Measurements from ENCODE around the gene JMY.
"Not testable (repeated sequence)": the region's sequence is repeated elsewhere in the genome, so short reads cannot be mapped to it uniquely, and the experiment has no call there.

The JMY gene

DNA sequence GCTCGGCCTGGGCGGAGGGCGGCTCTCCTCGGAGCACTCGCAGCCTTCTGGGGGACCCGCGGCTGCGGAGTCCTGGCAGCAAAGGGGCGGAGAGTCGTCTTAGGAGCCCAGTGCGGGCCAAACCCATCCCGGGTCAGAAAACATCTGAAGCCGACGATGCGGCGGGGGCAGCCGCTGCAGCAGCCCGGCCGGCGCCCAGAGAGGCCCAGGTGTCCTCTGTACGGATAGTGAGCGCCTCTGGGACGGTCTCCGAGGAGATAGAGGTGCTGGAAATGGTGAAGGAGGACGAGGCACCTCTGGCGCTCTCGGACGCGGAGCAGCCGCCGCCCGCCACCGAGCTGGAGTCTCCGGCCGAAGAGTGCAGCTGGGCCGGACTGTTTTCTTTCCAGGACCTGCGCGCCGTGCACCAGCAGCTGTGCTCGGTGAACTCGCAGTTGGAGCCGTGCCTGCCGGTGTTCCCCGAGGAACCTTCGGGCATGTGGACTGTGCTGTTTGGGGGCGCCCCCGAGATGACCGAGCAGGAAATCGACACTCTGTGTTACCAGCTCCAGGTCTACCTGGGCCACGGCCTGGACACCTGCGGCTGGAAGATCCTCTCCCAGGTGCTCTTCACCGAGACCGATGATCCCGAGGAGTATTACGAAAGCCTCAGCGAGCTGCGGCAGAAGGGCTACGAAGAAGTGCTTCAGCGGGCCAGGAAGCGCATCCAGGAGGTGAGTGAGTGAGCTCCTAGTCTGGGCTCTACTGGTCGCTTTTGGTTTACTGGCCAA lies 1.2 kb downstream of the JMY start:
- DNase-seq (ENCODE audit: low read depth in 2 of 2): no peak

DNA sequence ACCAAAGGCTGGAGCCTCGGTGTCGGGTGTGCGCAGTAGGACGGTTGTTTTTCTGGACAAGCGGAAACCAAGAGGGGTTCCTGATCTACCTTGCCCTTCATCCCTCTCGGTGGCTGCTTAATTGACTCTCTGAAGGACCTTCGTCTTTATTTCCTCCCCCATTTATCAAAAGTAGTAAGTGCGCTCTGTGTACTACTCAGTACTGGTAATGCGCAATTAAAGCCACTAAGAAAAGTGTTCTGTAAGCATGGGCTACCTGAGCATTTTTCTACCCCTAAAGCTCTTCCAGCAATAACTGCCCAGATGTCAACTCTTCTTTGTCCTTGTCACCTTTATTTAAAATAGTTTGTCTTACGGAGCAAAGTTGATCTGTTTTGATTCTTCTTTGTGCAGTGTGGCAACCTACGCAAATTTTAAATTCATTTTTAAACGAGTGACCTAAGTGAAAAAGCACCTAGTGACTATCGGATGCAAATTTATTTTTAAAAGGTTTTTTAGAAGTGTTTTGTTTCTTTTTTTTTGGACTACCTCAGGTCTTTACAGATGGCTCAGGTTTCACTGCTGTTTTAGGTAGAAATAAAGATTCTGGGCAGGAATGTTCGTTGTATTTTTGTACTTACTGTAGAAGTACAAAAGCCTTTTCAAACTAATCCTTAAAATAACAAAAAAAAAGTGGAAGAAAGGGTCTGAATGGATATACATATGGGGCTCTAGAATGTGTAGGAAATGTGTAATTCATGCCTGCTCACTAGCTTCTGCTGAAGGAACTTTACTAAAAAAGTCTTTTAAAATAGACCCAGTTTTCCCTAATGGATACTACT lies 2.0 kb downstream of the JMY start:
- no peak for DNase-seq (ENCODE audit: low read depth in 2 of 2)

DNA sequence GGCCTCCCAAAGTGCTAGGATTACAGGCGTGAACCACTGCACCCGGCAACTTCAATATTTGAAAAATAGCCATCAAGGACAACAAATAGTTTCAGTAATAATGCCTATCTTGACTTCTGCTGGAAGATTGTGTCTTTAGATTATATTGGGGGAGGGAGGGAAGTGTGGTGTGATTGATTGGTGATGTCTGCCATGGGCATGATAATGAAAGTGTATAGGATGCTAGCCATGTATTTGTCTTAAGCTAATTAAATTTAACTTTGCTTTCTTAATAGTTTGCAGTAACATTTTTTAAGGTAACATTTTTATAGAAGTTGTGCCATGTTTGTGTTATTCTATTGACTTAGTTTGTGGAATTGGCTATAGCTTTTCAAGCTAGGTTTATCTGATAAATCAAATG lies 4.6 kb downstream of the JMY start:
- DNase-seq (ENCODE audit: low read depth in 2 of 2): no peak

DNA sequence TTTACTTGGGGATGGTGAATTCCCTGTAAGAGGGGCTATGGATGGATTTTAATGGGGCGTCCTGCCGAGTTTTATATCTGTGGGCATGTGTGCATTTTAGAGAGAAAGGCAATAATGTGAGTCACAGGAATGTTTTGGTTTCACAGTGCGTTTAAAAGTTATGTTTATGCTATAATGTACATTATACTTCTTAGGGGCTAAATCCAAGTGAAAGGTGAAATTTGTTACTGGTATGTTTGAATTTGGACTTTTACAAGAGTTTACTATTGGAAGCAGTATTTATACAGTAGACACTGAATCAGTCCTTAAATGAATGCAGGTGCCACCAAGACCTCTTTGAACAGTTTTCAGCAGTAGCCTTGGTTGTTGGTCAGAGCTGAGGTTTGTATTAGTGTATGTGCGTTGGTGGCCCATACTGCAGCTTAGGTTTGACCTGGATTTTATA lies 5.6 kb downstream of the JMY start:
- no peak for DNase-seq (ENCODE audit: low read depth in 2 of 2)

DNA sequence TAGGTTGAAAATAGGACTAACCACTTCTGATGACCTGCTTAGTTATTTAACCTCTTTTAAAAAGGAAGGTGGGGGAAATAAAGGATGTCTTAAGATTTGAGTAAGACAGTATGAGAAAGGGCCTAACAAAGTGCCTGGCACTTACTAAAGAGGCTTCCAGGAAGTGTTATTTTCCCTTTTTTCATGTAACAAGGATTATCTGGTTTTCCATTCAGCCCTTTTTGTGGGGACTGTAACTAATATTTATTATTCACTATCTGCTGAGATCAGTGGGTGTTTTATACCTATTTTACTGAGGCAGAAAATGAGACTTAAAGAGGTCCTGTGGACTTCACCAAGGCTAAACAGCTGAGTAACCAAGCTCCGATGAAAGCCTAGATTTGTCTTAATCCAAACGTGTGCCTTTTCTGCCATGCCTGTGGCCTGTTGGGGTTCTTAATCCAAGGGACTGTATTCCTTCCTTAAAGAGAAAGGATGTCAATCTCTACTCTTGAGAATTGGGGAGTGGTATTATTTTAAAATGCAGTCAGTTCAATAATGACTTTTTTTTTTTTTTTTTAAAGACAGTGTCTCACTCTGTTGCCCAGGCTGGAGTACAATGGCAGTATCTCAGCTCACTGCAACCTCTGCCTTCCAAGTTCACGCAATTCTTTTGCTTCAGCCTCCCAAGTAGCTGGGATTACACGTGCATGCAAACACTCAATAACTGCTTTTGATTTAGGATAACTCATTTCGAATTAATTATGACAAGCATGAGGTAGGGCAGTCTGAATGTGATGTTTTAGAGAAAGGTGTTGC lies 6.5 kb downstream of the JMY start:
- no peak for DNase-seq (ENCODE audit: low read depth in 2 of 2)

DNA sequence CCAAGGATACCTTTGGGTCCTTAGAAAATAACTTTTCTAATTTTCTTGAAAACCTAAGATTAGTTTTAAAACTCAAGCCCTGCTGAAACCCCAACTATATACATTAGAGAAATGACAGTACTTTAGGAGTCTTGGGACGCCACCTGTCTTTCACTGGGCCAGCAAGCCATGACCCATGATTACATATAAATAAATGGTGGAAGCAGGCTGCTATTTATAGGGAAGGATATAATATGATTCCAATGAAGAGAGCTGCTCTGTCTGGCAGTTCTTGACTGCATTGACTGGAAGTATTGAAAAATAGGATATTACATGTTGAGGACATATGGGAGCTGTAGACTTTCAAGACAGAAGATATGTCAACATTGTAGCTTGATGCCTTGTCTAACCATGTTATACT lies 7.3 kb downstream of the JMY start:
- DNase-seq (ENCODE audit: low read depth in 2 of 2): no peak

DNA sequence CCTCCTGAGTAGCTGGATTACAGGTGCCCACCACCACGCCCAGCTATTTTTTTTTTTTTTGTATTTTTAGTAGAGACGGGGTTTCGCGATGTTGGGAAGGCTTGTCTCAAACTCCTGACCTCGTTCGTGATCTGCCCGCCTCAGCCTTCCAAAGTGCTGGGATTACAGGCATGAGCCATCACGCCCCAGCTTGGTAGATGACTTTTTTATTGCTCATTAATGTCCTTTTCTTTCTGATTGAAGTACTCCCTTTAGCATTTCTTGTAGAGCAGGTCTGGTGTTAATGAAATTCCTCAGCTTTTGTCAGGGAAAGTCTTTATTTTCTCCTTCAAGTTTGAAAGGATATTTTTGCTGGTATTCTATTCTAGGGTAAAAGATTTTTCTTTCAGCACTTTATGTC lies 18.1 kb downstream of the JMY start:
- DNase-seq (ENCODE audit: low read depth in 2 of 2): not testable (repeated sequence)

DNA sequence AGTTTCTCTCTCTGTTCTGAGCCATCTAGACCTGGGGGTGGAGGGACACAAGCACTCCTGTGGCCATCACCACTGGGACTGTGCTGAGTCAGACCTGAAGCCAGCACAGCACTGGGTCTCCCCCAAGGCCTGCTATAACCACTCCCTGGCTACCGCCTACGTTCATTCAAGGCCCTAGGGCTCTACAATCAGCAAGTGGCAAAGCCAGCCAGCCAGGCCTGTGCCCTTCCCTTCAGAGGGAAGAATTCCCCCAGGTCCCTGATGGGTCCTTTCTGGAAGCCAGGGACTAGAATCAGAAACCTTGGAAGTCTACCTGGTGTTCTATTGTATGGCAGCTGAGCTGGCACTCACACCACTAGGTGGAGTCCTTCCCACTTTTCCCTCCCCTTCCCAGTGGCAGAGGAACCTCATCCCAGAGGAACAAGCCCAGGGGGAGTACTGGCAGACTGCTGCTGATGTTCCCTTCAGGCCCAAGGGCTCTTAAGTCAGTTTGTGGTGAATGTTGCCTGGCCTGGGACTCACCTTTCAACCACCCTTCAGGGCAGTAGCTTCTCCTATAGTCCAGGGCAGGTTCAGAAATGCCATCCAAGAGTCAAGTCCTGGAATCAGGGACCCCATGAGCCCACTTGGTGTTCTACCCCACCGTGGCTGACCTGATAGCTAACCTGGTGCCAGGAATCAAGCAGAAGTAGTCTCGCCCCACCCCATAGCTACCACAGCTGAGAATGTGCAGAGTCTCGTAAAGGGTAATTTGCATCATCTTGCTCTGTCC lies 20.0 kb downstream of the JMY start:
- peak in 1 of 2 experiments; percentile 20 for DNase-seq (ENCODE audit: low read depth in 2 of 2)

DNA sequence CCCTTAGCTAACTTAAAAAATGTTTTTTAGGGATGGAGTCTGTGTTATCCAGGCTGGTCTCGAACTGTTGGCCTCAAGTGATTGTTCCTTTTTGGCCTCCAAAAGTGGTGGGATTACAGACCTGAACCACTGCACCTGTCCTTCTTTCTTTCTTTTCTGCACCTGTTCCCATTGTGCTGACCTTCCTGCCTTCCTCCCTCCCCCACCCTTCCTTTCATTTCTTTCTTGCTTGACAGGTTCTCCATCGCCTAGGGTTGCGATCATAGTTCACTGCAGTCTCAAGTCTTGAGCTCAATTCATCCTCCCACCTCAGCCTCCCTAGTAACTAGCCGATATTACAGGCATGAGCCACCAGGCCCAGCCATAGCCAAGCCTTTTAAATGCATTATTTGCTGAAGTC lies 20.6 kb downstream of the JMY start:
- DNase-seq (ENCODE audit: low read depth in 2 of 2): no peak

DNA sequence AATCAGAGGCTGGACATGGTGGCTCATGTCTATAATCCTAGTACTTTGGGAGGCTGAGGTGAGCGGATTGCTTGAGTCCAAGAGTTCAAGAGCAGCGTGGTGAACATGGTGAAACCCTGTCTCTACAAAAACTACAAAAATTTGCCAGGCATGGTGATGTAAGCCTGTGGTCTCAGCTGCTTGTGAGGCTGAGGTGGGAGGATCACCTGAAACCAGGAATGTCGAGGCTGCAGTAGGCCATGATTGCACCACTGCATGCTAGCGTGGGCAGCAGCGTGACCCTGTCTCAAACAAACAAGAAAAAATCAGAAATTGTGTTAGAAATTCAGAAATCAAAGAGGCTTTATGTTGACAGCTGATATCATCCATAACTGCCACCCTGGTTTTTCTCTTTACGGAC lies 21.4 kb downstream of the JMY start:
- DNase-seq (ENCODE audit: low read depth in 2 of 2): no peak

DNA sequence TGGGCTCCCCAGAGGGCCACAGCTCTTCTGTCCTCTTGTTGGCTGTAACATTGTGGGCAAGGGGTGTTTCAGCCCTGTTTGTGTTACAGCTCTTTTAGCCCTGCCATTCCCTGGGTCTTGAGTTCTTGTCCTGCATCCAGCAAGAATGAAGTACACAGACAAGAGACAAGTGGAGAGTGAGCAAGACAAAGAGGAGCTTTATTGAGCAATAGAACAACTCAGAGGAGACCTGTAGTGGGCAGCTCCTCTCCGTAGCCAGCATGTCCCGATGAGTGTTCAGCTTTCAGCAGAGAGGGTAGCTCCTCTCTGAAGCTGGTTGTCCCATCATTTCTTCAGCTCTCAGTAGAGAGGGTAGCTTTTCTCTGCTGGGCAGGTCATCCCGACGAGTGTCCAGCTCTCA lies 22.9 kb downstream of the JMY start:
- no peak for DNase-seq (ENCODE audit: low read depth in 2 of 2)

DNA sequence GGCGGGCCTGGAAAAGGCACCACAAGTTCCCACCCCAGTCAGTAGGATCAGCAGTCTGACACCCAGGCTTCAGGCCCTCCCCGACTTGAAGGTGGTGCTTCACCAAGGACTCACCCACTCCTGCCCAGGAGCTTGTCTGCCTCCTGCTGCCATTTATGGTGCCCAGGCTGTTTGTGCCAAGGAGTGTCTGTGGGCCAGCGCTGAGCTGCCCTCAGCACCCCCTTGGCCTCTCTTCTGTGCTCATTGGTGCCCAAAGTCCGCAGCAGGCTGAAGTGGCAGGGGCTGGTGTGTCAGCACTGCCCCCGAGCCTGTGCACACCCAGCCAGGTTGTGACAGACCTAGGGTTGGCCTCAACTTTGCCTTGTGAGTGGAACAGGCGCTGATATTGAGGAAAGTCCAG lies 23.5 kb downstream of the JMY start:
- DNase-seq (ENCODE audit: low read depth in 2 of 2): no peak

DNA sequence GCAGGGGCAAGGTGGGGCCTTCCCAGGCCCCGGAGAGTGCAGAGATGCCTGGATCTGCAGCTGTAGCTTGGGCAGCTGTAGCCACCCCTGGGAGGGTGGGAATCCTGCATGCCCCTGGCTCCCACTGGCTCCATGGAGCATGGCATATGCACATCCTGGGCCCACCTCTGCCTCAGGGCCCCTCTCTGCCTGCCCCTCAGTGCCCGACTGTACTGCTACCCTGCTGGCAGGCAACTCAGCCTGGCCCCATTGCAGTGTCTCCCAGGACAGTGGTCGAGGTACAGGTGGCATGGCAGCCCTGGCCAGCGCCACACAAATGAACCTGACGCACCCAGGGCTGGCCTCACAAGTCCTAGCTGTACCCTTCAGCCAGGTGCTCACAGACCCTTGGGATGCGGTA lies 23.9 kb downstream of the JMY start:
- DNase-seq (ENCODE audit: low read depth in 2 of 2): no peak

DNA sequence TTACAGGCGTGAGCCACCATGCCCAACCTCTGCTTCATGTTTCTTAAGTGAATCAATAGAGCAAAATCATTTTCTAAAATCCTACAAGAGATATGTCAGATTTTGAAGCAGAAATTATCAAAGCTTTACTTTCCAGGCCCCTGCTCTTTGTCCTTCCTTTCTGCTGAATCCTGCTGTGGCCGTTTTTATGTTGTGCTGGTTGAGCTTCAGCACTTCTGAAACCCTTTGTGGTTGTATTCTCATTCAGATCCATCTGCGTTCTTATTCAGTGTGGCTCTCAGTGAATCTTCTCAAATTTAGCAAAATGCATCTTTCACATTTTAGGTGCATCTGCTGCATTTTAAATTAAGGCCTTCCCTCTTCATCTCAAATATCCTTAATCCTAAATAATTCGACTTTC lies 26.0 kb downstream of the JMY start:
- DNase-seq (ENCODE audit: low read depth in 2 of 2): no peak

DNA sequence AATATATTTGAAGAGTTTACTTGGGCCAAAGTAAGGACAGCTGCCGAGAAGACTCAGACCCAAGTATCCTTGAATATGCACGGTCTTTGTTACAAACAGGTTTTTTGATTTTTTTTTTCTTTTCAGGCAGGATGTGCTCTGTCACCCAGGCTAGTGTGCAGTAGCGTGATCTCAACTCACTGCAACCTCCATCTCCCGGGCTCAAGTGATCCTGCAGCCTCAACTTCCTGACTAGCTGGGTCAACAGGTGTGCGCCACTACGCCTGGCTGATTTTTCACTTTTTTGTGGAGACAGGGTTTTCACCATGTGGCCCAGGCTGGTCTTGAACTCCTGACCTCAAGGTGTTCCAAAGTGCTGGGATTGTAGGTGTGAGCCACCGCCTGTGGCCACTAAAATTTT lies 27.4 kb downstream of the JMY start:
- no peak for DNase-seq (ENCODE audit: low read depth in 2 of 2)

DNA sequence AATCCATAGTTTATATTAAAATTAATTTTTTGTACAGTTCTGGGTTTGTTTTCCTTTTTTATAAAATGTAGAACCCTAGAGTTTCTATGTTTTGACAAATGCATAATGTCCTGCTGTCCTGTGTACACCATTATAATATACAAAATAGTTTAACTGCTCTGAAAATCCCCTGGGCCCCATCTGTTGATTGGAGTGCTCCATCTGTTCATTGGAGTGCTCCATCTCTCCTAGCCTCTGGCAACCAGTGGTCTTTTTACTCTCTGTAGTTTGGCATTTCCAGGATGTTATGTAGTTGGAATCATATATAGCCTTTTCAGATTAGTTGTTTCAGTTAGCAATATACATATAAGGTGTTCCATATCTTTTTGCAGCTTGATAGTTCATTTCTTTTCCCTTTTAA lies 31.2 kb downstream of the JMY start:
- DNase-seq (ENCODE audit: low read depth in 2 of 2): no peak

DNA sequence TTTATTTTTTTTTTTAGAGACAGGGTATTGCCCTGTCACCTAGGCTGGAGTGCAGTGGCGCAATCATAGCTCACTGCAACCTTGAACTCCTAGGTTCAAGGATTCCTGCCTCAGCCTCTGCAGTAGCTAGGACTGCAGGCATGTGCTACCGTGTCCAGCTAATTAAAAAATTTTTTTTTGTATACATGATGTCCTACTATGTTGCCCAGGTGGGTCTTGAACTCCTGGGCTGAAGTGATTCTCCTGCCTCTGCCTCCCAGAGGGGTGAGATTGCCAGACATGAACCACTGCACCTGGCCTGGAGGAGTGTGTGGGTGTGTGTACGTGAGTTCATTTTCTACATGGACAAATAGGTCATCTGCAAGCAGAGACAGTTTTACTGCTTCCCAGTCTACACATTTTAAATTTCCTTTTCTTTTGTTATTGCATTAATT lies 33.8 kb downstream of the JMY start:
- no peak for DNase-seq (ENCODE audit: low read depth in 2 of 2)

DNA sequence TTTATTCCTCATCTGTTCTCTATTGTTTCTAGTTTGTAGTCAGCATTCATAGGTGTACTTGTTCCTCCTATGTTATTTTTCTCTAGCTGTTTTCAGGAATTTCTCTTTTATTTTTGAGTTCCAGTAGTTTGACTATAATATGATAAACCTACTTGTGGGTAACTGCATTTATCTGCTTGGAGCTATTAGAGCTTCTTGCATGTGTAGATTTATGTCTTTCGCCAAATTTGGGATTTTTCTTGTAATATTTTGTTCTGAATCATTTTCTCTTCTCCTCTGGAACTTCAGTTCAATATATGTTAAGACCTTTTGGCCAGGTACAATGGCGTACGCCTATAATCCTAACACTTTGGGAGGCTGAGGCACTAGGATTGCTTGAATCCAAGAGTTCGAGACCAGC lies 37.4 kb downstream of the JMY start:
- no peak for DNase-seq (ENCODE audit: low read depth in 2 of 2)

DNA sequence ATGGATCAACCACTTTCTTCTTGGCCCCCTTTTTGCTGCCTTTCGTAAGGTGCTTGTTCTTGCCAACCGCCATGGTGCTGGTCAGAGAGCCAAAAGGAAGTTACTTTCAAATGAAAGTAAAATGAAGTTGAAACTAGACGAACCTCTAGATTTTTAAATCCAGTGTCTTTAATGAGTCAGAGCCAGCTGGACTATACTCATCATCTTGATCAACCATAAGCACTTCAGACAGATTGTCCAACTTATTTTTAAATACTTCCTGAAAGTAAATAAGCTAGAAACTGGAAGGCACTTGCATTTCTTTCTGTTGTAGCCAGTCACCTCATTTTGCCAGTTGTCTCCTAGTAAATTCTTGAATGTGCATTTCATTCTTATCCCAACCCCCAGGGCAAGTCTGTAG lies 48.9 kb downstream of the JMY start:
- DNase-seq (ENCODE audit: low read depth in 2 of 2): no peak

DNA sequence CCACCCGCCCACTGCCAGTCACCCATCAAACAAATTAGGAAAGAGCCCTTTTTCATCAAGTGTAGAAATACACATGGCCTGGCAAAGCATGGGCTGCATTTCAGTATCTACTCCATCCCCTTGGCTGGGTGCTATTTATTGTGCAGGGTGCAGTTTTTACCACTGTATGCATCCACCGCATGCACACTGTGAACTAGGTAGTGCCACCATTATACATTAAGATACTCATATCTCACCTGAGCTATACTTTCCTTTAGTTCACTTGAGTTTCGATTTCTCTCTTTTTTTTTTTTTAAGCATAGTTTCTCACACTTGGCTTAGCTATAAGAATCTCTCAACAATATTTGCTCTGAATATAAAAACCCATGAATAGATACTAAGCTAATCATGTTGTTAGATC lies 49.4 kb downstream of the JMY start:
- no peak for DNase-seq (ENCODE audit: low read depth in 2 of 2)

DNA sequence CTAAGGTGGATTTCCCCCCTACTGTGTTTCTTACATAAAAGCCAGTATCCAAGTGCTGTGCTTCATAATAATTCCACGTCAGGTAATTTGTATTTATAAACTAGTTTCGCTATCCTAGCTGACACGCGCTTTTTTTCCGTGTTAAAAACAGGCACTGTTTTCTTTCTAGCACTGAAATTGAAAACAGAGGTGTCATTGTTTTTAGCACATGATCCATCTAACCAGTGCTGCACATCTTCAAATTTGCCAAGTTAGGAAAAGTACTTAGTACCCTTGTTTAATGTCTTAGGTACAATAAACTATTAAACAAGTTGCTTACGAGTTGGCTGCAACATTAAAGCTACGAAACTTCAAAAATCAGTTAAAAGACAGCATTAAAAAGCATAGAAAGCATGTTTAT lies 49.9 kb downstream of the JMY start:
- no peak for DNase-seq (ENCODE audit: low read depth in 2 of 2)

DNA sequence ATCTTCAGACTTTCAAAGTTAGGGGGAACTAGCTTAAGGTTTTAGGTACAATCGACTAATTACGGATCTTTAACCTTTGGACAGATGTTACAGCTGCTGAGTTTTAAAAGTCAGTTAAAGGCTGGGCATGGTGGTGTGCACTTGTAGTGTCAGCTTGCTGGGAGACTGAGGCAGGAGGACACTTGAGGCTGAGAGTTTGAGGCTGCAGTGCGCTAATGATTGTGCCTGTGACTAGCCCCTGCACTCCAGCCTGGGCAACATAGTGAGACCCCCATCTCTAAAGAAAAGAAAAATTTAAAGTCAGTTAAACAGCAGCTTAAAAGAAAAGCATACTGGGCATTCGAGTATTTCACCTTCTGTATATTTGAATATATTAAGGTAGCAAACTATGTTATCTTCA lies 51.4 kb downstream of the JMY start:
- DNase-seq (ENCODE audit: low read depth in 2 of 2): no peak
